Measurements from ENCODE around the gene ATL2.
A peak's percentile ranks its signal among the peaks of the same experiment; 100 is the strongest.
"Not testable (repeated sequence)": the region's sequence is repeated elsewhere in the genome, so short reads cannot be mapped to it uniquely, and the experiment has no call there.

The ATL2 gene

GRCh38 chr2:38327580-38327979 lies 49.5 kb downstream of the ATL2 start:
- DNase-seq (ENCODE audit: low spot score) = no peak

DNA sequence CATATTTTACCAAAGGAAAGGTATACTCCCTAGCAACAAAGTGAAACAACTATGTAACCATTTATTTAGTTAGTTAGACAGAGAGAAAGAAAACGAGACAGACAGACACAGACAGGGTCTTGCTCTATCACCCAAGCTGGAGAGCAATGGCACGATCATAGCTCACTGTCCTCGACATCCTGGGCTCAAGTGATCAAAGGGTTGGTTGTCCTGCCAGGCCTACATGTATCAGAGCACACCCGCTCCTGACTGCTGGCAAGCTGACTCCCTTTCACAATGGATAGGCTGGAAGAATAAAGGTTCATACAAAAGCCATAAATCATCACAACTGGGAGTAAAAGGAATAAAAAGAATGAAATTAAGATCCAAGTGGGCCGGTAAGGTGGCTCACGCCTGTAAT lies 53.5 kb downstream of the ATL2 start:
- DNase-seq (ENCODE audit: low spot score) = no peak

GRCh38 chr2:38322224-38322914 lies 54.7 kb downstream of the ATL2 start:
- DNase-seq (ENCODE audit: low spot score) = no peak

GRCh38 chr2:38319240-38319639 lies 57.8 kb downstream of the ATL2 start:
- DNase-seq (ENCODE audit: low spot score) = not testable (repeated sequence)

GRCh38 chr2:38317725-38318124 lies 59.3 kb downstream of the ATL2 start:
- no peak for DNase-seq (ENCODE audit: low spot score)

GRCh38 chr2:38315707-38316333 lies 61.3 kb downstream of the ATL2 start:
- DNase-seq (ENCODE audit: low spot score) = peak; percentile 75

DNA sequence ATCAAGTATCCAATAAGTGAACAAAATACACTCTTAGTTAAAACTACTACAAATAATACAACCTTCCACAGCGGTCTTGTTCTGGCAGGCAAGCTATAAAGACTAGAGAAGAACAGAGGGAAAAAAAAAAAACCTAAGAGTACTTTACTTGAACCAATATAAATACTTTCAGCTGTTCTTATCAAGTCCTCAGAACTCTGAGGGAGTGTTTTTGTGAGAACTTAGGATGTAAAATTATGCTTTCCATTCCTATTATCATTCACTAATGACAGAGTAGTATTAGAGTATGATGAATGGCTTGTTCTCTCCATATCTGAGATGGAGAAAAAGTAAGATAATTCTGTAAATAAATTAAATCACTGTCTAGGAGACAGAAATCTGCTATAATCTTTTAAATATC lies 68.3 kb downstream of the ATL2 start:
- DNase-seq (ENCODE audit: low spot score) = no peak

DNA sequence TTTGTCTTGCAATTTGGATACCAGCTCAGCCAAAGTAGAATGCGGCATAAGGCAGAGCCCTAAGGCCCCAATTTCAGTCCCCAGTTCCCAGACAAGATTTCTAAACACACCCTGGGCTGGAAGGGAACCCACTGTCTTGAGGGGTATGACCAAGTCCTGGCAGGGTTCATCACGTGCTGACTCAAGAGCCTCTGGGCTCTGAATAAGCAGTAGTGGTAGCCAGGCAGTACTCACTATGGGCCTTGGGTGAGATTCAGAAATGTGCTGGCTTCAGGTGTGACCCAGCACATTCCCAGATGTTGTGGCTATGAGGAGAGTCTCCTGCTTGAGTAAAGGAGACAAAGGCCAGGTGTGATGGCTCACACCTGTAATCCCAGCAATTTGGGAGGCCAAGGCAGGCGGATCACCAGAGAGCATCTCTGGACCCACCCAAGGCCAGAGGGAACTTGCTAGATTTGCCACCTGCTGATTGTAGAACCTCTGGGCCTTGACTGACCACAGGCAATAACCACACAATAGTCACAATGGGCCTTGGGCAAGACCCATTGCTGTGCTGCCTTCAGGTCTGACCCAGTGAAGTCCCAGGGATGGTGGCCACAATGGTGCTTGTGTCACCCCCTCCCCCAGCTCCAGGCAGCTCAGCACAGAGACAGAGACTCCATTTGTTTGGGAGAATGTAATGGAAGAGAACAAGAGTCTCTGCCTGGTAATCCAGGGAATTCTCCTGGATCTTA lies 74.9 kb downstream of the ATL2 start:
- no peak for DNase-seq (ENCODE audit: low spot score)

- DNase-seq (ENCODE audit: low spot score) = no peak
These were observed 75.6 kb downstream of the ATL2 start for GRCh38 chr2:38301340-38301968.

DNA sequence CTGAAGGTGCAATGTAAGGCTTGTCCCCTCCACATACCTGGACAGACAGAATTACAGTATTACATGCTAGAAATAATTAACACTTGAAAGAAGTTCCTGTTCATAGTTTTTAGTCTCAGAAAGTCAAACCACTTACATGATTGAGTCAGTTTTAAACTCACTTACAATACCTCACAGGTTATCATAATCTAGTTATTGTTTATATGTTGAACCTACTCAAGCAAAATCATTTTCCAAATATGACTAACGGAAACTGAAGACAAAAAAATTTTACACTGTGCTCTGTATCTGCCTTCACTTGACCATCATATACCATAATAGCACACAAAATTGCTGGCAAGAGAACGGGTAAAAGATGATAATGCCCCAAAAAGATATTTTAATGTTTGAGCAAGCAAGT lies 78.5 kb downstream of the ATL2 start:
- DNase-seq (ENCODE audit: low spot score) = no peak

GRCh38 chr2:38296197-38296780 lies 80.8 kb downstream of the ATL2 start:
- no peak for DNase-seq (ENCODE audit: low spot score)

DNA sequence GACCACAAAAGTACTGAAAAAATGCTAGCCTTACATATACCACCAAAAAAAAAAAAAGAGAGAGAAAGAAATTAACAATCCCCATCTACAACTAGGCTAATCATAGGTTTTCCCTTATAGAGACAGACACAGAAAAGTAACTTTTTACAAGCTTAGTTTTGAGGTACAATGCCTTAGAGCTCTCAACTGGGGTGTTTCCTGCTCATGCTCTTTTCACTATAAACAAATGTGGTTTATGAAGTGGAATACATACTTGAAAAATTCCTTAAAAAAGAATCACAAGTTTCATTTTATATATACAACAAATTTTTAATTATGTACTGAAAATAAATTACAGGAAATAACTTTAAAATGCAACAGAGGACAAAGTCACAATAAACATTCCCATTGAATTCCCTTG lies 82.5 kb downstream of the ATL2 start:
- DNase-seq (ENCODE audit: low spot score) = no peak

DNA sequence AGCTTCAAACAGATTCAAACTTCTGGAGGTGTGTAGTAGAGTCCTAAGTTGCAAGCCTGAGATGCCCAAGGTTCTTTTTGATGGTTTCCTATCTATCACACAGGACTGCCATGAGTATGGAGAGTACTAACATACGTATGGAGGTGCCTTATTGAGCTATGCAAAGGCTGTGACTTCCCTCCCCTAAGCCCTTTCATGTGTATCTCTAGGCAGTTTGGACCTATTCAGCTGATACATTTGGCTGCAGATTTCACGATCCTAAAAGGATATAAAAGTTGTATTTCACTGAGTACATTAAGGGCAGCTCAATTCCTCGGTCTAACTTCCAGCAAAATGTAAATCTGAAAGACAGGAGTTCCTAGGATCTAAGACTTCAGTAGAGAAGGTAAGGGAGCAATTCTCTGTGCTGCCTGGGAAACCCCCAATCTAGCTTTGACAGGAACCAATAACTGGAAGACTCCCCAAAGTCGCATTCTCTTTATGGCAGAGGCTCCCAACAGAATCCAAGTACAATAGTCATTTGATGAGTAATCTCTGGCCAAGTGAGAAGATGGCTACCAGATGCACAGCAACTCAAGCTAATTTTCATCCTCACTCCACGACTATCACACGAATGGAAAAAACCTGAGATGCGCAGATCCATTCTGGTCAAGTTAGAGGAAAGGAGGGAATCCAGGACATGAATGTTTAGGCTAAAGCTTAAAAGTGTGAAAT lies 83.8 kb downstream of the ATL2 start:
- no peak for DNase-seq (ENCODE audit: low spot score)

DNA sequence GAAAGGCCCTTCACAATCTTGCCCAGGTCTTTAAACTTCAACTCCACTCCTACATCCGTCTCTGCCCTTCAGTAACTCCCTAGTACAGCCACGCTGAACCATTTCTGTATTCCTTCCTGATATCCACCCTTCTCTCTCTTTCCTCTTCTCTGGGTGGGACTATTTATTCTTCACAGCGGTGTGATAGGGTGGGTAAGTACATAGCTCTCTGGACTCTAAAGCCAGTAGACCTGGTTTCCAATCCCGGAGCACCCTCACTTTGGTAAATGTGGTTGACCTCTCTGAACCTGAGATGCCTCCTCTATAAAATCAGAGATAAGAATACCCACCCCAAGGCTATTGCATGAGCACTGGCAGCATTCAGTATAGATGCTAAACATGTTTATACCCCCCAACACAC lies 86.7 kb downstream of the ATL2 start:
- DNase-seq (ENCODE audit: low spot score) = no peak

DNA sequence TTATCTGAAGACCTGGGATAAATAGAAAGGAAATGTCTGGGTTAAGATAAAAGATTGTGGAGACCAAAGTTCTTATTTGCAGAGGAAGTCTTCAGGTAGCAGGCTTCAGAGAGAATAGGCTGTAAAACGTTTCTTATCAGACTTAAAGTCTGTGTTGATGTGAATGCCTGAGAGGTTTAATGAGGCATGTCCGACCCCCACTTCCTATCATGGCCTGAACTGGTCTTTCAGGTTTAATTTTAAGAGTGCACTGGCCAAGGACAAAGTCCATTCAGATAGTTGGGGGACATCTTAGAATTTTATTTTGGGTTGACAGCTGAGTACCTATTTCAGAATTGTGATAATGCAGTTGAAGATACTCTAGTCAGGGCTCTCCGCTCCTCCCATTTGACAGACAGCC lies 92.1 kb downstream of the ATL2 start:
- DNase-seq (ENCODE audit: low spot score) = no peak

DNA sequence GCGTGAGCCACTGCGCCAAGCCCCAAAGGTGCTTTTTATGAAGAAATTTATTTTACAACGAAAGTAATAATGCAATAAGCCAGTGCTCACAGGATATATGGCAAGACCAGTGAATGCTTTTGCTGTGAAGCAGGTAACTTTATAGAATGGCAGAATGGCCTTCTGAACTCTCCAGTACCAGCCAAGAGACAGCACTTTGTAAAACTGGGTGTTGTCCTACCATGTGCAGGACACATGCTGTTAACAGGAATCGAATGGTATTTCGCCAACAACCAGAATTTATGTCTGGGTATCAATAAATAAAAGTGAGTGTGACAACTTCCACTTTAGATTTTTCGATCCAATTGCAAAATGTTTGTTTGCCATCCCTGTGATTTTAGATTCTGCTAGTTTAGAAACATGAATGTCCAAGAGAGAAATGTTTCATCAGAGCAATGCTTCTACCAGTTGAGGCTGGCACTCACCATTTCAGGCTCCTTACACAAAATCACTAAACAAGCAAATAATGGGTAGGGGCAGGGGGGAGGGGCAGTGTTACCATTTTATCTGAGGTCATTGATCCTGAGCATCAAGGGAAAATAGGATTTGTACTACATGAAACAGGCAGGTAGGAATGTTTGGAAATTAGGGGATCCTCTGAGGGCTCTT lies 95.9 kb downstream of the ATL2 start:
- DNase-seq (ENCODE audit: low spot score) = no peak

GRCh38 chr2:38279201-38279600 lies 97.9 kb downstream of the ATL2 start:
- DNase-seq (ENCODE audit: low spot score) = no peak

- DNase-seq (ENCODE audit: low spot score) = not testable (repeated sequence)
These were observed 99.0 kb downstream of the ATL2 start for GRCh38 chr2:38278117-38278438.

DNA sequence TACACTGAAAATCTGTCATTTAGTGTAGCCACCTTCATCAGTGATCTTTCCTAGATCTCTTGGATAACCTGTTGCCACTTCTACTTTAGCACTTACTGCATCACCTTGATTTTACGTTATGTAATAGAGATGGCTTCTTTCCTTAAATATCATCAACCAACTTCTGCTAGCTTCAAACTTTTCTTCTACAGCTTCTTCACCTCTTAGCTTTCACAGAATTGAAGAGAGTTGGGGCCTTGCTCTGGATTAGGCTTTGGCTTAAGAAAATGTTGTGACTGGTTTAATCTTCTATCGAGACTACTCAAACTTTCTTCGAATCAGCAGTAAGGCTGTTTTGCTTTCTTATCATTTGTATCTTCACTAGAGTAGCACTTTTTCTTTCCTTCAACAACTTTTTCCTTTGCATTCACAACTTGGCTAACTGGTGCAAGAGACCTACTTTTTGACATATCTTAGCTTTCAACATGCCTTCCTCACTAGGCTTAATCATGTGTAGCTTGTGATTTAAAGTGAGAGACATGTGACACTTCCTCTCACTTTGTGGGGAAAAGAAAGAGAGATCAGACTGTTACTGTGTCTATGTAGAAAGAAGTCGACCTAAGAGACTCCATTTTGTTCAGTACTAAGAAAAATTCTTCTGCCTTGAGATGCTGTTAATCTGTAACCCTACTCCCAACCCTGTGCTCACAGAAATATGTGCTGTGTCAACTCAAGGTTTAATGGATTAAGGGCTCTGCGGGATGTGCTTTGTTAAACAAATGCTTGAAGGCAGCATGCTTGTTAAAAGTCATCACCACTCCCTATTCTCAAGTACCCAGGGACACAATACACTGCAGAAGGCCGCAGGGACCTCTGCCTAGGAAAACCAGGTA lies 99.6 kb downstream of the ATL2 start:
- DNase-seq (ENCODE audit: low spot score) = no peak

All from pons (tissue), 1 donor.